Glutamatergic neuron (in vitro differentiated cells): ENCODE data around the gene CHM. TPM values are rescaled to one million over a fixed set of nuclear protein-coding genes. Genes with fewer than 3 reads are reported as not detected.
A peak's percentile ranks its signal among the peaks of the same experiment; 100 is the strongest.
"Not testable (repeated sequence)": the region's sequence is repeated elsewhere in the genome, so short reads cannot be mapped to it uniquely, and the experiment has no call there.

Experiments used
- DNase-seq: peaks from one replicate; pipeline ENCODE4 v3.0.0; 2022
- H3K27ac Mint-ChIP-seq: one replicate; pipeline ENCODE4 v1.8.0; 2020; ENCODE audit warnings: mild to moderate bottlenecking, mixed read lengths, inconsistent platforms; ENCODE audit not compliant: unreplicated experiment
- H3K27me3 Mint-ChIP-seq: one replicate; pipeline ENCODE4 v1.8.0; 2020; ENCODE audit warnings: mild to moderate bottlenecking, moderate library complexity, mixed read lengths, inconsistent platforms; ENCODE audit not compliant: unreplicated experiment
- H3K36me3 Mint-ChIP-seq: one replicate; pipeline ENCODE4 v1.8.0; 2020; ENCODE audit warnings: mild to moderate bottlenecking, mixed read lengths, inconsistent platforms; ENCODE audit not compliant: unreplicated experiment
- H3K4me1 Mint-ChIP-seq: one replicate; pipeline ENCODE4 v1.8.0; 2020; ENCODE audit warnings: mild to moderate bottlenecking, low read depth, mixed read lengths, inconsistent platforms; ENCODE audit not compliant: unreplicated experiment
- H3K4me3 Mint-ChIP-seq: one replicate; pipeline ENCODE4 v1.8.0; 2020; ENCODE audit warnings: mild to moderate bottlenecking, mixed read lengths, inconsistent platforms; ENCODE audit not compliant: unreplicated experiment
- H3K9me3 Mint-ChIP-seq: one replicate; pipeline ENCODE4 v1.8.0; 2020; ENCODE audit warnings: mild to moderate bottlenecking, moderate library complexity, mixed read lengths, inconsistent platforms; ENCODE audit not compliant: unreplicated experiment
- CTCF ChIP-seq: fragments of 200-600 bp; sonication (generic); IDR thresholded peaks from one replicate; pipeline ENCODE4 v1.5.0; 2021; ENCODE audit not compliant: partially characterized antibody, unreplicated experiment
- total RNA-seq: library from RNA; stranded (reverse); fragmentation: NEBNext Ultra II Directional; extraction: Animal tissue kit (Norgen Biotek cat#: 25700); gene quantifications from one replicate; pipeline ENCODE4 v1.2.1, GENCODE V29; 2021; ENCODE audit not compliant: unreplicated experiment

Gene CHM
- total RNA-seq, 1 donor from 2014 or later: 25.2 TPM

- H3K4me1 Mint-ChIP-seq: no peaks in the 10 kb centered on the region
- no peaks in the 10 kb centered on the region for H3K9me3 Mint-ChIP-seq
- H3K36me3 Mint-ChIP-seq: no peaks in the 10 kb centered on the region
- DNase-seq: no peak
- no peak for TF ChIP-seq CTCF
- H3K27ac Mint-ChIP-seq: no peak overlapping the region
- peaks cover 2% of the 10 kb centered on the region for H3K27me3 Mint-ChIP-seq
- no peak overlapping the region for H3K4me3 Mint-ChIP-seq
These were observed 23.5 kb downstream of the CHM start for GRCh38 chrX:86023811-86024210.

GRCh38 chrX:86021652-86022289, 25.6 kb downstream of the CHM start:
- H3K27me3 Mint-ChIP-seq: peaks cover 2% of the 10 kb centered on the region
- TF ChIP-seq CTCF: no peak
- H3K4me3 Mint-ChIP-seq: no peak overlapping the region
- H3K9me3 Mint-ChIP-seq: no peaks in the 10 kb centered on the region
- no peaks in the 10 kb centered on the region for H3K4me1 Mint-ChIP-seq
- peak overlapping the region; percentile 8 for H3K27ac Mint-ChIP-seq
- DNase-seq: no peak
- no peaks in the 10 kb centered on the region for H3K36me3 Mint-ChIP-seq

- TF ChIP-seq CTCF: no peak
- H3K9me3 Mint-ChIP-seq: no peaks in the 10 kb centered on the region
- H3K4me1 Mint-ChIP-seq: peaks cover 2% of the 10 kb centered on the region
- no peaks in the 10 kb centered on the region for H3K27me3 Mint-ChIP-seq
- no peaks in the 10 kb centered on the region for H3K36me3 Mint-ChIP-seq
- H3K4me3 Mint-ChIP-seq: no peak overlapping the region
- no peak for DNase-seq
- H3K27ac Mint-ChIP-seq: no peak overlapping the region
These were observed 31.2 kb downstream of the CHM start for GRCh38 chrX:86016139-86016538.

- H3K27me3 Mint-ChIP-seq, DNase-seq, H3K4me3 Mint-ChIP-seq, H3K4me1 Mint-ChIP-seq, H3K9me3 Mint-ChIP-seq, H3K27ac Mint-ChIP-seq, H3K36me3 Mint-ChIP-seq: not testable (repeated sequence)
These were observed 32.4 kb downstream of the CHM start for GRCh38 chrX:86014959-86015358.

- Mint-ChIP-seq H3K36me3 (no peaks in the 10 kb centered on the region), H3K27ac (no peak overlapping the region), H3K27me3 (no peaks in the 10 kb centered on the region), H3K4me3 (no peak overlapping the region), H3K4me1 (peaks cover 2% of the 10 kb centered on the region), H3K9me3 (no peaks in the 10 kb centered on the region)
- no peak for DNase-seq
- TF ChIP-seq CTCF: no peak
These were observed 32.9 kb downstream of the CHM start for GRCh38 chrX:86014421-86014820.
